Keratinocyte (primary cell): ENCODE results near the gene RAE1.

Source experiments
- EZH2 ChIP-seq: IDR thresholded peaks from one replicate; pipeline ENCODE4 v1.6.1; 2012; ENCODE audit warnings: inconsistent platforms, mild to moderate bottlenecking, low read length, moderate library complexity
- TF ChIP-seq, protein P1 (sequence below), 3 experiments: IDR thresholded peaks in 1 of 3; conservative IDR thresholded peaks in 1 of 3; optimal IDR thresholded peaks in 1 of 3; 2 replicates in 2 of 3; 3 replicates in 1 of 3; pipeline versions ENCODE3 to v1.5.1; 2011; ENCODE audit warnings: low read length in 3 of 3, mild to moderate bottlenecking in 3 of 3, moderate library complexity in 2 of 3, control low read depth in 1 of 3, inconsistent platforms in 1 of 3; ENCODE audit not compliant: insufficient read depth in 2 of 3; ENCODE audit errors: extremely low read depth in 1 of 3

GRCh38 chr20:57402206-57403125 lies 51.4 kb downstream of the RAE1 start:
- TF ChIP-seq, protein P1, sequence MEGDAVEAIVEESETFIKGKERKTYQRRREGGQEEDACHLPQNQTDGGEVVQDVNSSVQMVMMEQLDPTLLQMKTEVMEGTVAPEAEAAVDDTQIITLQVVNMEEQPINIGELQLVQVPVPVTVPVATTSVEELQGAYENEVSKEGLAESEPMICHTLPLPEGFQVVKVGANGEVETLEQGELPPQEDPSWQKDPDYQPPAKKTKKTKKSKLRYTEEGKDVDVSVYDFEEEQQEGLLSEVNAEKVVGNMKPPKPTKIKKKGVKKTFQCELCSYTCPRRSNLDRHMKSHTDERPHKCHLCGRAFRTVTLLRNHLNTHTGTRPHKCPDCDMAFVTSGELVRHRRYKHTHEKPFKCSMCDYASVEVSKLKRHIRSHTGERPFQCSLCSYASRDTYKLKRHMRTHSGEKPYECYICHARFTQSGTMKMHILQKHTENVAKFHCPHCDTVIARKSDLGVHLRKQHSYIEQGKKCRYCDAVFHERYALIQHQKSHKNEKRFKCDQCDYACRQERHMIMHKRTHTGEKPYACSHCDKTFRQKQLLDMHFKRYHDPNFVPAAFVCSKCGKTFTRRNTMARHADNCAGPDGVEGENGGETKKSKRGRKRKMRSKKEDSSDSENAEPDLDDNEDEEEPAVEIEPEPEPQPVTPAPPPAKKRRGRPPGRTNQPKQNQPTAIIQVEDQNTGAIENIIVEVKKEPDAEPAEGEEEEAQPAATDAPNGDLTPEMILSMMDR (optimal IDR thresholded peaks at IDR 0.05 in 1 of 3, IDR thresholded peaks at IDR 0.05 in 1 of 3, conservative IDR thresholded peaks at IDR 0.05 in 1 of 3; ENCODE audit: extremely low read depth in 1 of 3, insufficient read depth in 2 of 3, low read length in 3 of 3): no peak
- TF ChIP-seq EZH2: no peak
